Measurements from ENCODE around the gene UBE4B. TPM values are rescaled to one million over a fixed set of nuclear protein-coding genes. Genes with fewer than 3 reads are reported as not detected.
"Not testable (repeated sequence)": the region's sequence is repeated elsewhere in the genome, so short reads cannot be mapped to it uniquely, and the experiment has no call there.

UBE4B gene
- total RNA-seq, 2 donors from 2014 or later: 62.7 to 73.3 TPM

DNA sequence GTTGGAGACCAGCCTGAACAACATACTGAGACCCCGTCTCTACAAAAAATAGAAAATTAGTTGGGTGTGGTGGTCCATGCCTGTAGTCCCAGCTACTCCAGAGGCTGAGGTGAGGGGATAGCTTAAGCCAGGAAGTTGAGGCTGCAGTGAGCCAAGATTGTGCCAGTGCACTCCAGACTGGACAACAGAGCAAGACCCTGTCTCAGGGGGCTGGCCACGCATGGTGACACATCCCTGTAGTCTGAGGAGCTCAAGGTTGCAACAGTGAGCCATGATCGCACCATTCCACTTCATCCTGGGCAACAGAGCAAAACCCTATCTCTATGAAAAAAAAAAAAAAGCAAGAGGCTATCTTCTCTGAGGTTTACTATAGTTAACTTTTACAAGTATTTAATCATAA is 12.7 kb upstream of the UBE4B start:
- TF ChIP-seq, protein P1, sequence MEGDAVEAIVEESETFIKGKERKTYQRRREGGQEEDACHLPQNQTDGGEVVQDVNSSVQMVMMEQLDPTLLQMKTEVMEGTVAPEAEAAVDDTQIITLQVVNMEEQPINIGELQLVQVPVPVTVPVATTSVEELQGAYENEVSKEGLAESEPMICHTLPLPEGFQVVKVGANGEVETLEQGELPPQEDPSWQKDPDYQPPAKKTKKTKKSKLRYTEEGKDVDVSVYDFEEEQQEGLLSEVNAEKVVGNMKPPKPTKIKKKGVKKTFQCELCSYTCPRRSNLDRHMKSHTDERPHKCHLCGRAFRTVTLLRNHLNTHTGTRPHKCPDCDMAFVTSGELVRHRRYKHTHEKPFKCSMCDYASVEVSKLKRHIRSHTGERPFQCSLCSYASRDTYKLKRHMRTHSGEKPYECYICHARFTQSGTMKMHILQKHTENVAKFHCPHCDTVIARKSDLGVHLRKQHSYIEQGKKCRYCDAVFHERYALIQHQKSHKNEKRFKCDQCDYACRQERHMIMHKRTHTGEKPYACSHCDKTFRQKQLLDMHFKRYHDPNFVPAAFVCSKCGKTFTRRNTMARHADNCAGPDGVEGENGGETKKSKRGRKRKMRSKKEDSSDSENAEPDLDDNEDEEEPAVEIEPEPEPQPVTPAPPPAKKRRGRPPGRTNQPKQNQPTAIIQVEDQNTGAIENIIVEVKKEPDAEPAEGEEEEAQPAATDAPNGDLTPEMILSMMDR (conservative IDR thresholded peaks at IDR 0.05): no peak

GRCh38 chr1:10020678-10021077 is 12.1 kb upstream of the UBE4B start:
- H3K9me3 ChIP-seq (ENCODE audit: control insufficient read depth, low read length); H3K36me3 ChIP-seq (ENCODE audit: control insufficient read depth, insufficient read depth, low read length); H3K27ac Mint-ChIP-seq; H3K36me3 Mint-ChIP-seq (ENCODE audit: low read depth); H3K9ac ChIP-seq (ENCODE audit: extremely low read depth, low read length, poor library complexity, severe bottlenecking); DNase-seq; H3K27me3 ChIP-seq (ENCODE audit: control insufficient read depth, insufficient read depth, low read length, poor library complexity, severe bottlenecking); H3K4me3 Mint-ChIP-seq; H3K27ac ChIP-seq (ENCODE audit: low read depth, low read length); H3K4me3 ChIP-seq (ENCODE audit: low read length); H3K27me3 Mint-ChIP-seq (ENCODE audit: insufficient read depth); H3K4me1 ChIP-seq (ENCODE audit: control insufficient read depth, insufficient read depth, low read length); H3K9me3 Mint-ChIP-seq; H3K4me1 Mint-ChIP-seq: not testable (repeated sequence)
- 80 to 86% methylated on average over 1 to 2 of the region's 2 CpGs for WGBS, 2 experiments (ENCODE audit: insufficient coverage in 1 of 2, insufficient read length in 1 of 2)

More for the DNA sequence above, 12.7 kb upstream of the UBE4B start:
- Histone ChIP-seq H3K4me3 (ENCODE audit: low read length) (no peak overlapping the region), H3K4me1 (ENCODE audit: control insufficient read depth, insufficient read depth, low read length) (no peaks in the 10 kb centered on the region), H3K36me3 (ENCODE audit: control insufficient read depth, insufficient read depth, low read length) (no peaks in the 10 kb centered on the region), H3K27me3 (ENCODE audit: control insufficient read depth, insufficient read depth, low read length, poor library complexity, severe bottlenecking) (no peaks in the 10 kb centered on the region), H3K9me3 (ENCODE audit: control insufficient read depth, low read length) (no peaks in the 10 kb centered on the region), H3K9ac (ENCODE audit: extremely low read depth, low read length, poor library complexity, severe bottlenecking) (no peak overlapping the region), H3K27ac (ENCODE audit: low read depth, low read length) (no peak overlapping the region)
- 94 to 100% methylated on average over 1 to 3 of the region's 3 CpGs for WGBS, 2 experiments (ENCODE audit: insufficient coverage in 1 of 2, insufficient read length in 1 of 2)
- no peaks in the 10 kb centered on the region for H3K36me3 Mint-ChIP-seq (ENCODE audit: low read depth)
- no peaks in the 10 kb centered on the region for H3K4me1 Mint-ChIP-seq
- no peak for DNase-seq
- no peaks in the 10 kb centered on the region for H3K27me3 Mint-ChIP-seq (ENCODE audit: insufficient read depth)
- H3K9me3 Mint-ChIP-seq: no peaks in the 10 kb centered on the region
- no peak overlapping the region for H3K4me3 Mint-ChIP-seq
- H3K27ac Mint-ChIP-seq: no peak overlapping the region

GRCh38 chr1:10021992-10022391 is 10.8 kb upstream of the UBE4B start:
- H3K4me3 ChIP-seq (ENCODE audit: low read length); H3K36me3 ChIP-seq (ENCODE audit: control insufficient read depth, insufficient read depth, low read length); H3K4me3 Mint-ChIP-seq; H3K36me3 Mint-ChIP-seq (ENCODE audit: low read depth); H3K9ac ChIP-seq (ENCODE audit: extremely low read depth, low read length, poor library complexity, severe bottlenecking); H3K27ac Mint-ChIP-seq; H3K4me1 Mint-ChIP-seq; H3K9me3 ChIP-seq (ENCODE audit: control insufficient read depth, low read length); H3K27me3 ChIP-seq (ENCODE audit: control insufficient read depth, insufficient read depth, low read length, poor library complexity, severe bottlenecking); DNase-seq; H3K4me1 ChIP-seq (ENCODE audit: control insufficient read depth, insufficient read depth, low read length); H3K27me3 Mint-ChIP-seq (ENCODE audit: insufficient read depth); H3K9me3 Mint-ChIP-seq; H3K27ac ChIP-seq (ENCODE audit: low read depth, low read length): not testable (repeated sequence)
- 94% methylated on average over 4 of the region's 4 CpGs; no CpG with 5 or more reads in 1 of the 2 experiments for WGBS, 2 experiments (ENCODE audit: insufficient coverage in 1 of 2, insufficient read length in 1 of 2)

GRCh38 chr1:10022656-10023055 is 10.1 kb upstream of the UBE4B start:
- H3K36me3 ChIP-seq (ENCODE audit: control insufficient read depth, insufficient read depth, low read length): no peaks in the 10 kb centered on the region
- TF ChIP-seq, protein P1 (conservative IDR thresholded peaks at IDR 0.05): no peak
- Mint-ChIP-seq H3K4me3 (no peak overlapping the region), H3K27ac (no peak overlapping the region), H3K36me3 (ENCODE audit: low read depth) (no peaks in the 10 kb centered on the region), H3K4me1 (no peaks in the 10 kb centered on the region), H3K27me3 (ENCODE audit: insufficient read depth) (no peaks in the 10 kb centered on the region), H3K9me3 (peaks cover 2% of the 10 kb centered on the region)
- H3K4me3 ChIP-seq (ENCODE audit: low read length): no peak overlapping the region
- DNase-seq: no peak
- no peak overlapping the region for H3K9ac ChIP-seq (ENCODE audit: extremely low read depth, low read length, poor library complexity, severe bottlenecking)
- no peaks in the 10 kb centered on the region for H3K27me3 ChIP-seq (ENCODE audit: control insufficient read depth, insufficient read depth, low read length, poor library complexity, severe bottlenecking)
- no peaks in the 10 kb centered on the region for H3K4me1 ChIP-seq (ENCODE audit: control insufficient read depth, insufficient read depth, low read length)
- no peaks in the 10 kb centered on the region for H3K9me3 ChIP-seq (ENCODE audit: control insufficient read depth, low read length)
- H3K27ac ChIP-seq (ENCODE audit: low read depth, low read length): no peak overlapping the region
- WGBS, 2 experiments (ENCODE audit: insufficient coverage in 1 of 2, insufficient read length in 1 of 2): 86 to 94% methylated on average over 5 to 7 of the region's 7 CpGs
